ENCODE results near the gene MIGA1.

The MIGA1 gene

GRCh38 chr1:77817368-77818209 is 38.1 kb downstream of the MIGA1 start:
- no peak for DNase-seq (ENCODE audit: low spot score)
- Histone ChIP-seq H3K18ac (ENCODE audit: low read length) (no peak overlapping the region), H2BK5ac (ENCODE audit: low read length) (no peak overlapping the region), H3K23ac (ENCODE audit: low read depth, low read length, poor library complexity) (no peak overlapping the region), H3K27ac (replicated peaks; ENCODE audit: low read length) (no peak overlapping the region), H3K4me2 (ENCODE audit: insufficient read depth, low read length, poor library complexity, severe bottlenecking) (no peak overlapping the region), H2AFZ (ENCODE audit: low read length) (no peak overlapping the region), H4K8ac (ENCODE audit: low read depth, low read length) (no peak overlapping the region), H3K4me1 (ENCODE audit: control insufficient read depth in 2 of 2, insufficient read depth in 1 of 2, low read depth in 1 of 2, low read length in 2 of 2) (no peaks in the 10 kb centered on the region), H3K9me3 (replicated peaks in 1 of 2; ENCODE audit: control insufficient read depth in 2 of 2, insufficient read depth in 1 of 2, low read depth in 1 of 2, low read length in 2 of 2) (no peaks in the 10 kb centered on the region), H4K91ac (ENCODE audit: low read depth, low read length, poor library complexity) (no peak overlapping the region), H3K27me3 (ENCODE audit: control insufficient read depth in 3 of 3, insufficient read depth in 3 of 3, low read depth in 1 of 3, low read length in 3 of 3) (no peaks in the 10 kb centered on the region), H3K4me3 (ENCODE audit: low read length in 2 of 2) (no peak overlapping the region), H2BK15ac (ENCODE audit: low read length) (no peak overlapping the region), H2BK12ac (ENCODE audit: low read length) (no peak overlapping the region), H3K79me1 (ENCODE audit: low read depth, low read length) (no peaks in the 10 kb centered on the region), H2AK5ac (ENCODE audit: low read depth, low read length) (no peak overlapping the region), H3K4ac (ENCODE audit: low read length) (no peak overlapping the region), H3K36me3 (replicated peaks in 1 of 2; ENCODE audit: control insufficient read depth in 2 of 2, insufficient read depth in 2 of 2, low read length in 2 of 2) (peaks cover 6 to 70% of the 10 kb centered on the region in 2 donors), H3K9ac (ENCODE audit: low read depth, low read length, poor library complexity) (no peak overlapping the region), H3K14ac (ENCODE audit: low read length) (no peak overlapping the region), H2BK120ac (ENCODE audit: low read depth, low read length) (no peak overlapping the region)
- WGBS, 2 donors (ENCODE audit: extremely low coverage in 2 of 2, insufficient read length in 2 of 2, insufficient replicate concordance in 1 of 2) = no CpG with 5 or more reads among the region's 7 CpGs

DNA sequence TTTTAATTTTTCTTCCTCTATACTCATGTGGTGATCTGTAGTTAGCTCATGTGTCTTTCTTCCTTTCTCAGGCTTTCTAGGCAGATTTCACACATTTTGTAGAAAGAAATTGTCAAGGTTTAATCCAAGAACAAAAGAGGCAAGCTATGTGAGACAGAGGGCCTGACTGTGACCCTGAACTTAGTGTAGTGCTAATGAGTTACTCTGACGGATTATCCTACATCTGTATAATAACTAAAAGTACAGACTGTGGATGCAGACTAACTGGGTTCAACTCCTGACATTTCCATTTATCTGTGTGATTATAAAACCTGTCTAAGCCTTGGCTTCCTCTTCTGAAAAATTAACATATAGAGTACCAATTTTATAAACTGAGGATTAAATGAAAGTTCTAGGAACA is 40.7 kb downstream of the MIGA1 start:
- Histone ChIP-seq H2BK12ac (ENCODE audit: low read length) (no peak overlapping the region), H3K9me3 (replicated peaks in 1 of 2; ENCODE audit: control insufficient read depth in 2 of 2, insufficient read depth in 1 of 2, low read depth in 1 of 2, low read length in 2 of 2) (no peaks in the 10 kb centered on the region), H3K27ac (replicated peaks; ENCODE audit: low read length) (no peak overlapping the region), H2BK5ac (ENCODE audit: low read length) (no peak overlapping the region), H3K4me3 (ENCODE audit: low read length in 2 of 2) (no peak overlapping the region), H3K4me1 (ENCODE audit: control insufficient read depth in 2 of 2, insufficient read depth in 1 of 2, low read depth in 1 of 2, low read length in 2 of 2) (no peaks in the 10 kb centered on the region), H4K8ac (ENCODE audit: low read depth, low read length) (no peak overlapping the region), H3K9ac (ENCODE audit: low read depth, low read length, poor library complexity) (no peak overlapping the region), H3K79me1 (ENCODE audit: low read depth, low read length) (no peaks in the 10 kb centered on the region), H3K14ac (ENCODE audit: low read length) (no peak overlapping the region), H4K91ac (ENCODE audit: low read depth, low read length, poor library complexity) (no peak overlapping the region), H3K36me3 (replicated peaks in 1 of 2; ENCODE audit: control insufficient read depth in 2 of 2, insufficient read depth in 2 of 2, low read length in 2 of 2) (peaks cover 2 to 65% of the 10 kb centered on the region in 2 donors), H2BK120ac (ENCODE audit: low read depth, low read length) (no peak overlapping the region), H3K27me3 (ENCODE audit: control insufficient read depth in 3 of 3, insufficient read depth in 3 of 3, low read depth in 1 of 3, low read length in 3 of 3) (no peaks in the 10 kb centered on the region), H2AK5ac (ENCODE audit: low read depth, low read length) (no peak overlapping the region), H3K18ac (ENCODE audit: low read length) (no peak overlapping the region), H2BK15ac (ENCODE audit: low read length) (no peak overlapping the region), H3K4me2 (ENCODE audit: insufficient read depth, low read length, poor library complexity, severe bottlenecking) (no peak overlapping the region), H3K4ac (ENCODE audit: low read length) (no peak overlapping the region), H3K23ac (ENCODE audit: low read depth, low read length, poor library complexity) (no peak overlapping the region), H2AFZ (ENCODE audit: low read length) (no peak overlapping the region)
- no CpG with 5 or more reads among the region's 1 CpG for WGBS, 2 donors (ENCODE audit: extremely low coverage in 2 of 2, insufficient read length in 2 of 2, insufficient replicate concordance in 1 of 2)
- no peak for DNase-seq (ENCODE audit: low spot score)

GRCh38 chr1:77824079-77824478 is 44.6 kb downstream of the MIGA1 start:
- H3K36me3 ChIP-seq (replicated peaks in 1 of 2; ENCODE audit: control insufficient read depth in 2 of 2, insufficient read depth in 2 of 2, low read length in 2 of 2) = peaks cover 0 to 37% of the 10 kb centered on the region in 2 donors
- H2BK12ac ChIP-seq (ENCODE audit: low read length) = no peak overlapping the region
- no peaks in the 10 kb centered on the region for H3K27me3 ChIP-seq (ENCODE audit: control insufficient read depth in 3 of 3, insufficient read depth in 3 of 3, low read depth in 1 of 3, low read length in 3 of 3)
- H2BK120ac ChIP-seq (ENCODE audit: low read depth, low read length) = no peak overlapping the region
- no peak overlapping the region for H3K27ac ChIP-seq (replicated peaks; ENCODE audit: low read length)
- H3K9me3 ChIP-seq (replicated peaks in 1 of 2; ENCODE audit: control insufficient read depth in 2 of 2, insufficient read depth in 1 of 2, low read depth in 1 of 2, low read length in 2 of 2) = no peaks in the 10 kb centered on the region
- no peak overlapping the region for H4K91ac ChIP-seq (ENCODE audit: low read depth, low read length, poor library complexity)
- no peak overlapping the region for H3K4me3 ChIP-seq (ENCODE audit: low read length in 2 of 2)
- no peak overlapping the region for H3K18ac ChIP-seq (ENCODE audit: low read length)
- no peak overlapping the region for H3K4ac ChIP-seq (ENCODE audit: low read length)
- no peak overlapping the region for H3K4me2 ChIP-seq (ENCODE audit: insufficient read depth, low read length, poor library complexity, severe bottlenecking)
- H3K4me1 ChIP-seq (ENCODE audit: control insufficient read depth in 2 of 2, insufficient read depth in 1 of 2, low read depth in 1 of 2, low read length in 2 of 2) = no peaks in the 10 kb centered on the region
- no peak for DNase-seq (ENCODE audit: low spot score)
- H3K79me1 ChIP-seq (ENCODE audit: low read depth, low read length) = no peaks in the 10 kb centered on the region
- no peak overlapping the region for H2BK5ac ChIP-seq (ENCODE audit: low read length)
- no peak overlapping the region for H2AK5ac ChIP-seq (ENCODE audit: low read depth, low read length)
- WGBS, 2 donors (ENCODE audit: extremely low coverage in 2 of 2, insufficient read length in 2 of 2, insufficient replicate concordance in 1 of 2) = no CpG with 5 or more reads among the region's 2 CpGs
- no peak overlapping the region for H4K8ac ChIP-seq (ENCODE audit: low read depth, low read length)
- no peak overlapping the region for H3K23ac ChIP-seq (ENCODE audit: low read depth, low read length, poor library complexity)
- no peak overlapping the region for H2BK15ac ChIP-seq (ENCODE audit: low read length)
- H2AFZ ChIP-seq (ENCODE audit: low read length) = no peak overlapping the region
- no peak overlapping the region for H3K9ac ChIP-seq (ENCODE audit: low read depth, low read length, poor library complexity)
- no peak overlapping the region for H3K14ac ChIP-seq (ENCODE audit: low read length)

- no peak overlapping the region for H2BK5ac ChIP-seq (ENCODE audit: low read length)
- no peak overlapping the region for H3K9ac ChIP-seq (ENCODE audit: low read depth, low read length, poor library complexity)
- H4K91ac ChIP-seq (ENCODE audit: low read depth, low read length, poor library complexity) = no peak overlapping the region
- no peak overlapping the region for H2BK12ac ChIP-seq (ENCODE audit: low read length)
- no CpG with 5 or more reads among the region's 1 CpG for WGBS, 2 donors (ENCODE audit: extremely low coverage in 2 of 2, insufficient read length in 2 of 2, insufficient replicate concordance in 1 of 2)
- no peaks in the 10 kb centered on the region for H3K9me3 ChIP-seq (replicated peaks in 1 of 2; ENCODE audit: control insufficient read depth in 2 of 2, insufficient read depth in 1 of 2, low read depth in 1 of 2, low read length in 2 of 2)
- H3K79me1 ChIP-seq (ENCODE audit: low read depth, low read length) = no peaks in the 10 kb centered on the region
- no peak for DNase-seq (ENCODE audit: low spot score)
- H3K18ac ChIP-seq (ENCODE audit: low read length) = no peak overlapping the region
- peaks cover 0 to 34% of the 10 kb centered on the region in 2 donors for H3K36me3 ChIP-seq (replicated peaks in 1 of 2; ENCODE audit: control insufficient read depth in 2 of 2, insufficient read depth in 2 of 2, low read length in 2 of 2)
- no peak overlapping the region for H3K23ac ChIP-seq (ENCODE audit: low read depth, low read length, poor library complexity)
- H3K4me2 ChIP-seq (ENCODE audit: insufficient read depth, low read length, poor library complexity, severe bottlenecking) = no peak overlapping the region
- no peak overlapping the region for H2AFZ ChIP-seq (ENCODE audit: low read length)
- no peak overlapping the region for H2BK15ac ChIP-seq (ENCODE audit: low read length)
- H3K14ac ChIP-seq (ENCODE audit: low read length) = no peak overlapping the region
- no peak overlapping the region for H2BK120ac ChIP-seq (ENCODE audit: low read depth, low read length)
- H3K4ac ChIP-seq (ENCODE audit: low read length) = no peak overlapping the region
- no peaks in the 10 kb centered on the region for H3K27me3 ChIP-seq (ENCODE audit: control insufficient read depth in 3 of 3, insufficient read depth in 3 of 3, low read depth in 1 of 3, low read length in 3 of 3)
- no peak overlapping the region for H2AK5ac ChIP-seq (ENCODE audit: low read depth, low read length)
- H4K8ac ChIP-seq (ENCODE audit: low read depth, low read length) = no peak overlapping the region
- H3K27ac ChIP-seq (replicated peaks; ENCODE audit: low read length) = no peak overlapping the region
- no peak overlapping the region for H3K4me3 ChIP-seq (ENCODE audit: low read length in 2 of 2)
- no peaks in the 10 kb centered on the region for H3K4me1 ChIP-seq (ENCODE audit: control insufficient read depth in 2 of 2, insufficient read depth in 1 of 2, low read depth in 1 of 2, low read length in 2 of 2)
These were observed 45.2 kb downstream of the MIGA1 start for GRCh38 chr1:77824694-77825093.
